Activated T-cell treated with anti-CD3 and anti-CD28 coated beads, Interleukin-2, amount 50 U/mL, for 48 hours (primary cell): ENCODE results near the gene SHROOM4.

ENCODE experiments used
- DNase-seq, 2 experiments: peaks; one replicate each; pipeline ENCODE4 v3.0.0-alpha.2; 2020

The SHROOM4 gene

GRCh38 chrX:50615570-50616158, 198.3 kb downstream of the SHROOM4 start:
- DNase-seq: no peak

- DNase-seq: no peak
These were observed 199.5 kb downstream of the SHROOM4 start for GRCh38 chrX:50614460-50614859.

GRCh38 chrX:50613846-50614245, 200.1 kb downstream of the SHROOM4 start:
- no peak for DNase-seq

GRCh38 chrX:50609796-50610195, 204.2 kb downstream of the SHROOM4 start:
- no peak for DNase-seq

GRCh38 chrX:50606300-50606950, 207.6 kb downstream of the SHROOM4 start:
- DNase-seq: no peak

- DNase-seq: no peak
These were observed 217.9 kb downstream of the SHROOM4 start for GRCh38 chrX:50596056-50596455.

- DNase-seq: no peak
These were observed 219.2 kb downstream of the SHROOM4 start for GRCh38 chrX:50594788-50595187.

- DNase-seq: no peak
These were observed 227.0 kb downstream of the SHROOM4 start for GRCh38 chrX:50586980-50587379.

GRCh38 chrX:50586407-50586806, 227.6 kb downstream of the SHROOM4 start:
- DNase-seq: no peak

GRCh38 chrX:50581405-50581804, 232.6 kb downstream of the SHROOM4 start:
- no peak for DNase-seq

GRCh38 chrX:50579955-50580354, 234.0 kb downstream of the SHROOM4 start:
- peak; percentile 27 to 35 for DNase-seq

- no peak for DNase-seq
These were observed 236.7 kb downstream of the SHROOM4 start for GRCh38 chrX:50577326-50577725.

GRCh38 chrX:50567636-50568035, 246.4 kb downstream of the SHROOM4 start:
- DNase-seq: no peak

- no peak for DNase-seq
These were observed 248.3 kb downstream of the SHROOM4 start for GRCh38 chrX:50565718-50566117.
